IMR-90 (cell line): ENCODE results near the gene NRP1. TPM values are rescaled to one million over a fixed set of nuclear protein-coding genes. Genes with fewer than 3 reads are reported as not detected.

ENCODE experiments used
- ATAC-seq: fragments of 200-7000 bp; cut with Tn5 transposase; 2 replicates; pipeline ENCODE4 v1.9.1; 2020; ENCODE audit warnings: low read depth, mild to moderate bottlenecking, moderate library complexity
- BruUV-seq: library from RNA; stranded (reverse); fragments of 400-500 nt; replicated peaks from 2 replicates; lab custom pipeline; 2021; lab: Mats Ljungman, UMichigan
- CTCF ChIA-PET: fragments of 300-600 bp; formaldehyde crosslinking; extraction: SDS; loops from one replicate; lab custom pipeline; 2021; ENCODE audit warnings: antibody characterized with exemption; lab: Yijun Ruan, JAX
- POLR2A ChIA-PET: fragments of 300-600 bp; sonication (Branson Sonifier 250); formaldehyde crosslinking; loops from one replicate; lab custom pipeline; 2022; ENCODE audit warnings: antibody characterized with exemption; ENCODE audit not compliant: unreplicated experiment; lab: Charles Lee
- DNase-seq: peaks from one replicate; pipeline ENCODE4 v3.0.0; 2013
- H2AFZ ChIP-seq: replicated peaks from 2 replicates; pipeline ENCODE3; 2013; ENCODE audit warnings: low read length, mild to moderate bottlenecking; ENCODE audit not compliant: poor library complexity
- H2AK5ac ChIP-seq: 2 replicates; pipeline ENCODE4 v1.6.1; 2013; ENCODE audit warnings: low read depth, low read length, inconsistent platforms
- H2AK9ac ChIP-seq: replicated peaks from 2 replicates; pipeline ENCODE3; 2013; ENCODE audit warnings: mild to moderate bottlenecking, low read depth, low read length, moderate library complexity; ENCODE audit not compliant: poor library complexity
- H2BK120ac ChIP-seq: 2 replicates; pipeline ENCODE4 v1.6.1; 2013; ENCODE audit warnings: low read depth, low read length, inconsistent platforms
- H2BK15ac ChIP-seq: 3 replicates; pipeline ENCODE4 v1.6.1; 2013; ENCODE audit warnings: low read depth, low read length, inconsistent platforms
- H2BK20ac ChIP-seq: 2 replicates; pipeline ENCODE4 v1.6.1; 2013; ENCODE audit warnings: low read depth, mild to moderate bottlenecking, inconsistent platforms, low read length, moderate library complexity
- H2BK5ac ChIP-seq: 2 replicates; pipeline ENCODE4 v1.6.1; 2013; ENCODE audit warnings: mild to moderate bottlenecking, low read depth, low read length, inconsistent platforms; ENCODE audit not compliant: poor library complexity, severe bottlenecking
- H3K14ac ChIP-seq: replicated peaks from 2 replicates; pipeline ENCODE4 v1.6.1; 2013; ENCODE audit warnings: low read depth, low read length, inconsistent platforms
- H3K18ac ChIP-seq: 2 replicates; pipeline ENCODE4 v1.6.1; 2013; ENCODE audit warnings: low read depth, low read length, control low read depth
- H3K23ac ChIP-seq: 2 replicates; pipeline ENCODE4 v1.6.1; 2013; ENCODE audit warnings: low read depth, low read length, inconsistent platforms
- H3K27ac ChIP-seq: 2 replicates; pipeline ENCODE4 v1.5.1; 2013; ENCODE audit warnings: mild to moderate bottlenecking, control low read depth, low read length; ENCODE audit not compliant: insufficient read depth
- H3K27me3 ChIP-seq: 2 replicates; pipeline ENCODE4 v1.6.1; 2013; ENCODE audit warnings: low read length; ENCODE audit not compliant: control insufficient read depth, insufficient read depth
- H3K36me3 ChIP-seq: 2 replicates; pipeline ENCODE4 v1.6.1; 2013; ENCODE audit warnings: low read length, mixed read lengths; ENCODE audit not compliant: control insufficient read depth, insufficient read depth
- H3K4ac ChIP-seq: 2 replicates; pipeline ENCODE4 v1.6.1; 2013; ENCODE audit warnings: low read depth, low read length, inconsistent platforms
- H3K4me1 ChIP-seq: 2 replicates; pipeline ENCODE4 v1.6.1; 2013; ENCODE audit warnings: low read length, mixed read lengths; ENCODE audit not compliant: control insufficient read depth, insufficient read depth
- H3K4me2 ChIP-seq: 2 replicates; pipeline ENCODE4 v1.6.1; 2013; ENCODE audit warnings: low read depth, mild to moderate bottlenecking, control low read depth, low read length, moderate library complexity
- H3K4me3 ChIP-seq: 2 replicates; pipeline ENCODE4 v1.5.1; 2013; ENCODE audit warnings: low read depth, mild to moderate bottlenecking, control low read depth, low read length, moderate library complexity; ENCODE audit not compliant: insufficient read depth
- H3K56ac ChIP-seq: 2 replicates; pipeline ENCODE4 v1.6.1; 2013; ENCODE audit warnings: low read length, inconsistent platforms; ENCODE audit not compliant: insufficient read depth; ENCODE audit errors: extremely low read depth
- H3K79me1 ChIP-seq, 2 experiments: 2 replicates each; pipeline ENCODE4 v1.6.1; 2013; ENCODE audit warnings: low read length in 2 of 2, inconsistent platforms in 1 of 2, low read depth in 1 of 2
- H3K9ac ChIP-seq: 2 replicates; pipeline ENCODE4 v1.6.1; 2013; ENCODE audit warnings: low read depth, low read length, control low read depth
- H3K9me1 ChIP-seq: 2 replicates; pipeline ENCODE4 v1.6.1; 2013; ENCODE audit warnings: low read length, inconsistent platforms; ENCODE audit not compliant: insufficient read depth
- H3K9me3 ChIP-seq: 2 replicates; pipeline ENCODE4 v1.6.1; 2013; ENCODE audit warnings: low read length; ENCODE audit not compliant: control insufficient read depth, insufficient read depth
- H4K20me1 ChIP-seq: 2 replicates; pipeline ENCODE4 v1.6.1; 2013; ENCODE audit warnings: low read length, inconsistent platforms; ENCODE audit not compliant: insufficient read depth
- H4K5ac ChIP-seq: 2 replicates; pipeline ENCODE4 v1.6.1; 2013; ENCODE audit warnings: mild to moderate bottlenecking, low read depth, low read length, control low read depth
- H4K8ac ChIP-seq, 2 experiments: 2 replicates each; pipeline ENCODE4 v1.6.1; 2013; ENCODE audit warnings: low read depth in 2 of 2, low read length in 2 of 2, control low read depth in 1 of 2, inconsistent platforms in 1 of 2
- H4K91ac ChIP-seq: 2 replicates; pipeline ENCODE4 v1.6.1; 2013; ENCODE audit warnings: low read depth, low read length, inconsistent platforms; ENCODE audit not compliant: insufficient read depth
- BHLHE40 ChIP-seq: fragments of 150-350 bp; IDR thresholded peaks from 2 replicates; pipeline ENCODE4 v1.6.1; 2016; ENCODE audit warnings: mild to moderate bottlenecking, low read depth, low read length
- FOS ChIP-seq: fragments of 150-350 bp; IDR thresholded peaks from 2 replicates; pipeline ENCODE4 v1.6.1; 2016; ENCODE audit warnings: low read depth, low read length
- MXI1 ChIP-seq: IDR thresholded peaks from 2 replicates; pipeline ENCODE4 v1.6.1; 2012; ENCODE audit warnings: low read depth, mild to moderate bottlenecking, low read length, moderate library complexity, borderline replicate concordance
- RAD21 ChIP-seq: IDR thresholded peaks from 2 replicates; pipeline ENCODE4 v1.6.1; 2012; ENCODE audit warnings: low read length, improper control_type of control experiment
- RFX5 ChIP-seq: IDR thresholded peaks from 2 replicates; pipeline ENCODE4 v1.8.0; 2012; ENCODE audit warnings: low read depth, mild to moderate bottlenecking, low read length, moderate library complexity
- WGBS, 2 experiments: methylation state at CpG; one replicate each; pipeline versions ENCODE4 v1.1.5 to v1.1.7; 2013; ENCODE audit warnings: missing lambda C conversion rate in 2 of 2; ENCODE audit not compliant: insufficient read length in 1 of 2; ENCODE audit errors: extremely low coverage in 2 of 2; 5-methylcytosine and 5-hydroxymethylcytosine counted together
- dilution Hi-C: fragments of 300-500 bp; cut with HindIII; formaldehyde crosslinking; loops from one replicate; pipeline ENCODE4 v1.14.3; 2018; ENCODE audit warnings: low sequenced_read_pairs; ENCODE audit not compliant: unreplicated experiment
- in situ Hi-C: fragments of 300-500 bp; cut with MboI; formaldehyde crosslinking; loops from 3 replicates; pipeline ENCODE4 v1.14.3; 2019; ENCODE audit warnings: low sequenced_read_pairs, inconsistent platforms, mixed read lengths
- intact Hi-C: fragments of 100-400 bp; cut with micrococcal nuclease; formaldehyde crosslinking; loops from 2 replicates; pipeline ENCODE4 v1.10.0; 2022
- polyA plus RNA-seq, 3 experiments: library from polyadenylated mRNA; depleted of rRNA; stranded (reverse); fragments of >200 nt; gene quantifications; 2 replicates each; pipeline ENCODE4 v1.2.3, GENCODE V29; 2012; ENCODE audit warnings: low replicate concordance in 1 of 3
- total RNA-seq: library from RNA; depleted of rRNA; stranded (reverse); fragments of >200 nt; gene quantifications from 2 replicates; pipeline ENCODE4 v1.2.3, GENCODE V29; 2012
- TF ChIP-seq, protein P1 (sequence below): conservative IDR thresholded peaks from 2 replicates; pipeline ENCODE4 v1.5.1; 2012; ENCODE audit warnings: mild to moderate bottlenecking, low read depth, low read length, improper control_type of control experiment
- TF ChIP-seq, protein P2 (sequence below): fragments of 150-350 bp; IDR thresholded peaks from 2 replicates; pipeline ENCODE4 v1.6.1; 2016; ENCODE audit warnings: low read depth, mild to moderate bottlenecking, low read length, moderate library complexity, borderline replicate concordance

The NRP1 gene
- total and polyA plus RNA-seq, 2 of the 4 experiments (the other 2 are of a cell fraction): 108 to 227 TPM

DNA sequence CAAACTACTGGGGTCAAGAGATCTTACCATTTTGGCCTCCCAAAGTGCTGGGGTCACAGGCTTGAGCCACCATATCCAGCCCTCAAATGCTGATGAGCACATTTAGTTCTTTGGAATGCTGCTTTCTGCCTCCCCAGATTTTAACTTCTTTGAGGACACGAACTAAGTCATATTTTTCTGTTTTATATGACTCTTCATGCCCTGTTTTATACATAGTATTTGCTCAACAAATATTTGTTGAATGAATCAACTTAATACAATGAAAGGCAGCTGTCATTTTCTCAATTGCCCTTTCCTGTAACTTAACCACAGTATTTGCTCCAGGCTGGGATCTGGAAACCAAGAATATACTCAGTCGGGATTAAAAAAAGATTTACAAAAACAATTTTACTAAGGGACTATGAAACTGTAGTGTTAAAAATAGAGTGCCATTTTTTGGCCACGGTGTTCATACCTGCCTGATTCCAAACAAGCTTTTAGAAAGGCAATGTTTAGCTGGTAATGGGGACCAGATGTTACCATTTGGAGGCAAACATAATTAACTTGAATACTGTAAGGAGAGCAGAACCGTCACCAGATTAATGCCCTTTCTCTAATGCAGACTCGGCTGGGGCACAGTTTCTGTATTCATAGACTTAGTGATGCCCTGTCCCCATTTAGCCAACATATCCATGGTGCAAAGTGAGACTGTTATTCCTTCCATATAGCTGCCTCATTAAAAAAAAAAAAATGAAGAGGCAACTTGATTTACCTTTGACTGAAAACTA lies 117.6 kb downstream of the NRP1 start:
- Histone ChIP-seq H3K23ac (no peak overlapping the region), H3K9ac (no peak overlapping the region), H4K91ac (0 out of 2 replicates have a peak overlapping the region, but pooled peaks have one; percentile 6), H2AK5ac (no peak overlapping the region), H2BK15ac (no peak overlapping the region; the same call in 2 of the 3 replicates), H3K4me2 (no peak overlapping the region), H3K14ac (peak overlapping the region; percentile 39; the same call in 1 of the 2 replicates), H4K20me1 (no peaks in the 10 kb centered on the region), H2AK9ac (no peak overlapping the region), H3K4ac (peak overlapping the region; percentile 20), H3K18ac (peak overlapping the region; percentile 59; the same call in 1 of the 2 replicates), H3K56ac (no peak overlapping the region), H3K4me1 (peaks cover 19% of the 10 kb centered on the region), H3K79me1 (peaks cover 5 to 36% of the 10 kb centered on the region in 2 experiments; a peak in 3 of 4 replicates), H3K36me3 (peaks cover 19% of the 10 kb centered on the region), H4K5ac (peak overlapping the region; percentile 36; the same call in 1 of the 2 replicates), H3K27me3 (no peaks in the 10 kb centered on the region), H2BK20ac (peak overlapping the region; percentile 74), H4K8ac (peak overlapping the region in 1 of 2 experiments; percentile 66; a peak in 2 of 4 replicates), H3K27ac (no peak overlapping the region), H3K9me1 (peaks cover 6% of the 10 kb centered on the region), H2BK120ac (0 out of 2 replicates have a peak overlapping the region, but pooled peaks have one; percentile 11), H3K4me3 (no peak overlapping the region), H2AFZ (no peak overlapping the region), H2BK5ac (peak overlapping the region; percentile 15), H3K9me3 (no peaks in the 10 kb centered on the region)
- dilution Hi-C loops (no loop called here), intact Hi-C loops (no loop called here), in situ Hi-C loops (no loop called here)
- TF ChIP-seq BHLHE40: no peak
- no peak for TF ChIP-seq MXI1
- TF ChIP-seq RFX5: no peak
- TF ChIP-seq, protein P1, sequence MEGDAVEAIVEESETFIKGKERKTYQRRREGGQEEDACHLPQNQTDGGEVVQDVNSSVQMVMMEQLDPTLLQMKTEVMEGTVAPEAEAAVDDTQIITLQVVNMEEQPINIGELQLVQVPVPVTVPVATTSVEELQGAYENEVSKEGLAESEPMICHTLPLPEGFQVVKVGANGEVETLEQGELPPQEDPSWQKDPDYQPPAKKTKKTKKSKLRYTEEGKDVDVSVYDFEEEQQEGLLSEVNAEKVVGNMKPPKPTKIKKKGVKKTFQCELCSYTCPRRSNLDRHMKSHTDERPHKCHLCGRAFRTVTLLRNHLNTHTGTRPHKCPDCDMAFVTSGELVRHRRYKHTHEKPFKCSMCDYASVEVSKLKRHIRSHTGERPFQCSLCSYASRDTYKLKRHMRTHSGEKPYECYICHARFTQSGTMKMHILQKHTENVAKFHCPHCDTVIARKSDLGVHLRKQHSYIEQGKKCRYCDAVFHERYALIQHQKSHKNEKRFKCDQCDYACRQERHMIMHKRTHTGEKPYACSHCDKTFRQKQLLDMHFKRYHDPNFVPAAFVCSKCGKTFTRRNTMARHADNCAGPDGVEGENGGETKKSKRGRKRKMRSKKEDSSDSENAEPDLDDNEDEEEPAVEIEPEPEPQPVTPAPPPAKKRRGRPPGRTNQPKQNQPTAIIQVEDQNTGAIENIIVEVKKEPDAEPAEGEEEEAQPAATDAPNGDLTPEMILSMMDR: no peak
- TF ChIP-seq FOS: no peak
- TF ChIP-seq, protein P2, sequence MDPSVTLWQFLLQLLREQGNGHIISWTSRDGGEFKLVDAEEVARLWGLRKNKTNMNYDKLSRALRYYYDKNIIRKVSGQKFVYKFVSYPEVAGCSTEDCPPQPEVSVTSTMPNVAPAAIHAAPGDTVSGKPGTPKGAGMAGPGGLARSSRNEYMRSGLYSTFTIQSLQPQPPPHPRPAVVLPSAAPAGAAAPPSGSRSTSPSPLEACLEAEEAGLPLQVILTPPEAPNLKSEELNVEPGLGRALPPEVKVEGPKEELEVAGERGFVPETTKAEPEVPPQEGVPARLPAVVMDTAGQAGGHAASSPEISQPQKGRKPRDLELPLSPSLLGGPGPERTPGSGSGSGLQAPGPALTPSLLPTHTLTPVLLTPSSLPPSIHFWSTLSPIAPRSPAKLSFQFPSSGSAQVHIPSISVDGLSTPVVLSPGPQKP: no peak
- TF ChIP-seq RAD21: no peak
- ATAC-seq: no peak
- no TSS peak for BruUV-seq
- 60% methylated on average over 2 of the region's 5 CpGs; no CpG with 5 or more reads in 1 of the 2 experiments for WGBS, 2 experiments
- ChIA-PET POLR2A (no interaction called here), CTCF (interaction anchor here (1.5 kb wide), 1 partner anchor 24 kb away, joined by 3 read pairs; no protein-coding TSS in a partner anchor)
- DNase-seq: no peak
